ENCODE measurements around the gene MMP28. TPM values are rescaled to one million over a fixed set of nuclear protein-coding genes. Genes with fewer than 3 reads are reported as not detected.

MMP28 gene
- total RNA-seq, 1 donor from 2014 or later, result 0.17 TPM

DNA sequence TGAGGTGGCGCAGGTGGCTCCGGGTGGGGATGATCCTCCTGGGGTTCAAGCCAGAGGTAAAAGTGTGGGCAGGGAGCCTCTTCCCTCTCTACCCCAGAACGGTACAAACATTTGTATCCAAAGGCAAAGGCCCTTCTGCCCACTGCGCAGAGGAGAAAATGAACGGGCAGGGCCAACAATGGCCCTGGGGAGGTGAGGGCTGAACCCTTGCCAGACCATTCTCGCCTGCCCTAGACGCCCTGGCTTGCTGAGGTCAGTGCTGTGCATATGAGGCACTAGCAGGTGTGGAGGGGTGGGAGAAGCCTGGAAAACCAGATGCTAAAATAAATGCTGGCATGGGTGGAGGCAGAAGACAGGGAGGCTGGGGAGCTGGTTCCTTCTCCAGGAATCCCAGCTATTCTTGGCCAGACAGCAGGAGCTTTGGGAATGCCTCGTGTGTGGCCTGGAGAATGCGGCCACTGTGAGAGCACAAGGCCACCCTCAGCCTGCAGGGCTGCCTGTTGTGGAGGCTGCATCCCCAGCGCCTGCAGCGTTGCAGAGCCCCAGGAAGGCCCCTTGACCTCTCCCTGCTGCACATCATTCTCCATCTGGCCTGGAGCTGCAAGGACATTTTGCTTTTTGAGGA is 30.2 kb downstream of the MMP28 start:
- Histone ChIP-seq H3K36me3 (ENCODE audit: control insufficient read depth, insufficient read depth, low read length) (no peaks in the 10 kb centered on the region), H3K4me3 (ENCODE audit: low read depth, low read length) (no peak overlapping the region), H3K27me3 (ENCODE audit: control insufficient read depth, insufficient read depth, low read length) (peaks cover 2% of the 10 kb centered on the region)
- no peak for DNase-seq (ENCODE audit: low read depth)
- TF ChIP-seq, protein P1, sequence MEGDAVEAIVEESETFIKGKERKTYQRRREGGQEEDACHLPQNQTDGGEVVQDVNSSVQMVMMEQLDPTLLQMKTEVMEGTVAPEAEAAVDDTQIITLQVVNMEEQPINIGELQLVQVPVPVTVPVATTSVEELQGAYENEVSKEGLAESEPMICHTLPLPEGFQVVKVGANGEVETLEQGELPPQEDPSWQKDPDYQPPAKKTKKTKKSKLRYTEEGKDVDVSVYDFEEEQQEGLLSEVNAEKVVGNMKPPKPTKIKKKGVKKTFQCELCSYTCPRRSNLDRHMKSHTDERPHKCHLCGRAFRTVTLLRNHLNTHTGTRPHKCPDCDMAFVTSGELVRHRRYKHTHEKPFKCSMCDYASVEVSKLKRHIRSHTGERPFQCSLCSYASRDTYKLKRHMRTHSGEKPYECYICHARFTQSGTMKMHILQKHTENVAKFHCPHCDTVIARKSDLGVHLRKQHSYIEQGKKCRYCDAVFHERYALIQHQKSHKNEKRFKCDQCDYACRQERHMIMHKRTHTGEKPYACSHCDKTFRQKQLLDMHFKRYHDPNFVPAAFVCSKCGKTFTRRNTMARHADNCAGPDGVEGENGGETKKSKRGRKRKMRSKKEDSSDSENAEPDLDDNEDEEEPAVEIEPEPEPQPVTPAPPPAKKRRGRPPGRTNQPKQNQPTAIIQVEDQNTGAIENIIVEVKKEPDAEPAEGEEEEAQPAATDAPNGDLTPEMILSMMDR (IDR thresholded peaks at IDR 0.05; ENCODE audit: insufficient read depth, low read length, poor library complexity, severe bottlenecking), result no peak

DNA sequence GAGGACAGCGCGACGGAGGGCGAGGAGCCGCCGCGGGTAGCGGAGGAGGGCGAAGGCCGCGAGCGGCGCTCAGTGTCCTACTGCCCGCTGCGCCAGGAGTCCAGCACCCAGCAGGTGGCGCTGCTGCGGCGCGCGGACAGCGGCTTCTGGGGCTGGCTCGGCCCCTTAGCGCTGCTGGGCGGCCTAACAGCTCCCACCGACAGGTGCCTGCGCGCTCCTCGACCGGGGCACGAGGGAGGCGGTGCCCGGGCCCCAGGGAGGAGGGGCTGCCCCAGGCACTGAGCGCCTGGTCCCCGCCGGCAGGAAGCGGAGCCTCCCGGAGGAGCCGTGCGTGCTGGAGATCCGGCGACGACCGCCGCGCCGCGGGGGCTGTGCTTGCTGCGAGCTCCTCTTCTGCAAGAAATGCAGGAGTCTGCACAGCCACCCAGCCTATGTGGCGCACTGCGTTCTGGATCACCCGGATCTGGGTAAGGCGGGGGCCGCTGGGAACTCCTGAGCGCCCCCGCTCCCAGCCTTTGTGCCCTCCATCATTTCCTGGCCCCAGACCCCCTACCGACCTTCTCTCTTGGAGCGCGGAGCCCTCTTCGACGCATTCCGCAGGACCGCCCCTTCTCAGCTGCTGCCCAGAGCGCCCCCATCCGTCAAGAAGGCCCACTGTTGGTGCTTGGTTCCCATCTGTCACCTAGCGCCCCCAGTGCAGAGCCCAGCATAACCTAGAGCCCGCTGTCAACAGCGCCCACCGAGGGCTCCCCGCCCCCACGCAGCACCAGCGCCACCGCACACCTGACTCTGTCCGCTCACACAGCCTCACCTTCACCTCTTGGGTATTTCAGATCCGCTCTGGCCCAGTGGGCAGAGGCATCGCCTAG is 31.1 kb downstream of the MMP28 start:
- Histone ChIP-seq H3K27me3 (ENCODE audit: control insufficient read depth, insufficient read depth, low read length) (peaks cover 6% of the 10 kb centered on the region), H3K36me3 (ENCODE audit: control insufficient read depth, insufficient read depth, low read length) (no peaks in the 10 kb centered on the region), H3K4me3 (ENCODE audit: low read depth, low read length) (peak overlapping the region; percentile 36)
- peak; percentile 65 for DNase-seq (ENCODE audit: low read depth)
- TF ChIP-seq, protein P1 (IDR thresholded peaks at IDR 0.05; ENCODE audit: insufficient read depth, low read length, poor library complexity, severe bottlenecking), result peak; percentile 80

DNA sequence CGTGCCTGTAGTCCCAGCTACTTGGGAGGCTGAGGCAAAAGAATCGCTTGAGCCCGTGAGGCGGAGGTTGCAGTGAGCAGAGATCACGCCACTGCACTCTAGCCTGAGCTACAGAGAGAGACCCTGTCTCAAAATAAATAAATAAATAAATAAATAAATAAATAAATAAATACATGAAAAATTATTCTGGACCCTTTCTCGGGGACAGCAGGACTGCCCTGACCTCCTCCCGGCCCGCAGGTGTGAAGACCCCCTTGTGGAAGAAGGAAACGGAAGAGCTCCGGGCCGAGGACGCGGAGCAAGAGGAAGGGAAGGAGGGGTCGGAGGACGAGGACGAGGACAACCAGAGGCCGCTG is 31.7 kb downstream of the MMP28 start:
- DNase-seq (ENCODE audit: low read depth), result no peak
- Histone ChIP-seq H3K4me3 (ENCODE audit: low read depth, low read length) (peak overlapping the region; percentile 12), H3K36me3 (ENCODE audit: control insufficient read depth, insufficient read depth, low read length) (no peaks in the 10 kb centered on the region), H3K27me3 (ENCODE audit: control insufficient read depth, insufficient read depth, low read length) (peaks cover 7% of the 10 kb centered on the region)
- TF ChIP-seq, protein P1 (IDR thresholded peaks at IDR 0.05; ENCODE audit: insufficient read depth, low read length, poor library complexity, severe bottlenecking), result no peak

DNA sequence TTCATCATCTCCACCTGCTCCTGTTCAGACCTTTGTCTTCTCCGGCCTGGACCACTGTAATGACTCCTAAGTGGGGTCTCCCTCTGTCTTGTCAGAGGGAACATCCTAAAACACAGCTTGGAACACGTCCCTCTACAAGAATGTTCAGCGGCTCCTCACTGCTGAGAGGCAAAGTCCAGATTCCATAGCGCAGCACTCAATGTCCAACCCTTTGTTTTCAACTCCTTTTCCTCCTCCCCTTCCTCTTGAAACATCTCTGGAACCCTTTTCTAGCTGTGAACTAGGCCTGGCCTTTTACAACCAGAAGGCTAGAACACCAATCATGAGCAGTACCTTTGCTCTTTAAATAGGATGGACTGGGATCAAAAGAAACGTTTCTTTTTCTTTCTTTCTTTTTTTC is 33.8 kb downstream of the MMP28 start:
- peaks cover 8% of the 10 kb centered on the region for H3K27me3 ChIP-seq (ENCODE audit: control insufficient read depth, insufficient read depth, low read length)
- DNase-seq (ENCODE audit: low read depth), result no peak
- no peaks in the 10 kb centered on the region for H3K36me3 ChIP-seq (ENCODE audit: control insufficient read depth, insufficient read depth, low read length)
- TF ChIP-seq, protein P1 (IDR thresholded peaks at IDR 0.05; ENCODE audit: insufficient read depth, low read length, poor library complexity, severe bottlenecking), result no peak
- no peak overlapping the region for H3K4me3 ChIP-seq (ENCODE audit: low read depth, low read length)

DNA sequence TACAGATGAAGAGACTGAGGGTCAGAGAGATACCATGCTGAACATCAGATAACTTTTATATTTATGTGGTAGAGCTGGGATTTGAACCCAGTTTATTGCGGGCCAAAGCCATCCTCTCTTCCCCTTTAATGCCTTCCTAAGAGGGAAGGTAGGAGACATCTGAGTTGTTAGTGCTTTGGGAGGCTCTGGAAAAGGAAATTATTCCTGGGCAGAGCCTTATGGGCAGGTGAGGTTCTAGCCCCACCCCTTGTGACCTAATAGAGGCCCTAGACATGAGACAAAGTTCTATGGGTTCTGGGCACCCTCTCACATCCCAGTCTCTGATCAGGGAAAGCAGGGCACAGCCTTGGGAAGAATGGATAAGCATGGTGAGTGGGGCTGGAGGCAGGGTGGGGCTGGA is 34.9 kb downstream of the MMP28 start, which contains the start of gene C17orf50:
TSS of gene C17orf50 (plus strand) at position 301 of the 400 bp plus-strand sequence. CDS start at position 356, 55 bp downstream.
- no peak within 1 kb of the TSS for H3K4me3 ChIP-seq (ENCODE audit: low read depth, low read length)
- TF ChIP-seq, protein P1 (IDR thresholded peaks at IDR 0.05; ENCODE audit: insufficient read depth, low read length, poor library complexity, severe bottlenecking), result no peak

More for the DNA sequence above, 34.9 kb downstream of the MMP28 start, which contains the start of gene C17orf50:
- Histone ChIP-seq H3K27me3 (ENCODE audit: control insufficient read depth, insufficient read depth, low read length) (peaks cover 8% of the 10 kb centered on the region), H3K36me3 (ENCODE audit: control insufficient read depth, insufficient read depth, low read length) (no peaks in the 10 kb centered on the region)
- DNase-seq (ENCODE audit: low read depth), result no peak
